Hematopoietic multipotent progenitor cell (in vitro differentiated cells): ENCODE measurements around the gene XKR8. TPM values are rescaled to one million over a fixed set of nuclear protein-coding genes. Genes with fewer than 3 reads are reported as not detected.
A peak's percentile ranks its signal among the peaks of the same experiment; 100 is the strongest.

Experiments
- DNase-seq, 3 donors: peaks; one replicate each; pipeline ENCODE4 v3.0.0-alpha.2; 2011 to 2015; ENCODE audit warnings: low read depth in 2 of 3, low spot score in 2 of 3
- total RNA-seq: library from RNA; depleted of rRNA; stranded (reverse); fragments of >200 nt; gene quantifications from one replicate; pipeline ENCODE4 v1.2.3, GENCODE V29; 2012

XKR8 gene
- total RNA-seq, result 5.7 TPM

DNA sequence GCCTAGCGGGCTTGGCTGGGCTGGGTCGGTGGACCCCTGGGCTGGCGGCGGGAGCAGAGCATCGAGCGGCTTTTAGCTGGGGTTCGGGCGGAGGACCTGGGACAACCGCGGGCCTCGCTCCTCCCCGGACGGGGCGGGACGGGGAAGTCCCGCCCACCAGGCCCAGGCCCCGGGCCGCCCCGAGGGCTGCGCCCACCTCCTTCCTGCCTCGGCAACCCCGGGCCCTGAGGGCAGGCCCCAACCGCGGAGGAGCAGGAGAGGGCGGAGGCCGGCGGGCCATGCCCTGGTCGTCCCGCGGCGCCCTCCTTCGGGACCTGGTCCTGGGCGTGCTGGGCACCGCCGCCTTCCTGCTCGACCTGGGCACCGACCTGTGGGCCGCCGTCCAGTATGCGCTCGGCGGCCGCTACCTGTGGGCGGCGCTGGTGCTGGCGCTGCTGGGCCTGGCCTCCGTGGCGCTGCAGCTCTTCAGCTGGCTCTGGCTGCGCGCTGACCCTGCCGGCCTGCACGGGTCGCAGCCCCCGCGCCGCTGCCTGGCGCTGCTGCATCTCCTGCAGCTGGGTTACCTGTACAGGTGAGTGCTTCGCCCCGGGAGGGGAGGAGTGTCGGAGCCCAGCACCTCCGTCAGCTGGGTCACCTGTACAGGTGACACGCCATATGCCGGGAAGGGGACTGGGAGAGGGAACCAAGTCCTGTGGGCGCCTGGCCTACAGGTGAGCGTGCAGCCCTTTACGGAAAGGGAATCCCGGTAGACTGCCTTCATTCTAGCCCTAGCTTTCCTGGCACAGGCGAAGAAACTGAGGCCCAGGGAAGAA, at the start of gene XKR8:
TSS of gene XKR8 (plus strand) at position 182 of the 812 bp plus-strand sequence. CDS start at position 279, 97 bp downstream.
- peak; percentile 67 to 90 (median 85) for DNase-seq

- no peak for DNase-seq
These were observed 47.3 kb upstream of the XKR8 start for GRCh38 chr1:27912429-27912828.

DNA sequence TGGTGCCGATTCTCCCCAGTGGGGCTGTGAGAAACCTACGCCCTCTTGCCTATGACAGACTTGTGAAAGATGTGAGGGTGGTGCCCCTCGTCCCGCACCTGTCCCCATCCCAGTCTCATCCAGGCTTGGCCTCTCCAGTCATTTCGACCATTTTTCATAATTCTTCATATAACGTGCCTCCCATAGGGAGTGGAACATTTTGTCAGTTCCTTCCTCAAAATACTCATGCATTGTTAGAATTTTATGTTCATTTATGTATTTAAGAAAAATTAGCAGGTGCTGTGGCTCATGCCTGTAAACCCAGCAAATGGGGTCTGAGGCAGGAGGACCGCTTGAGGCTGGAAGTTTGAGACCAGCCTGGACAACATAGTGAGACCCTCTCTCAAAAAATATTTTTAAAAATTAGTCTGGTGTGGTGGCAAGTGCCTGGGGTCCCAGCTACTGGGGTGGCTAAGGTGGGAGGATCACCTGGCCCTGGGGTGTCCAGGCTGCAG, 44.6 kb upstream of the XKR8 start:
- DNase-seq, result no peak

DNA sequence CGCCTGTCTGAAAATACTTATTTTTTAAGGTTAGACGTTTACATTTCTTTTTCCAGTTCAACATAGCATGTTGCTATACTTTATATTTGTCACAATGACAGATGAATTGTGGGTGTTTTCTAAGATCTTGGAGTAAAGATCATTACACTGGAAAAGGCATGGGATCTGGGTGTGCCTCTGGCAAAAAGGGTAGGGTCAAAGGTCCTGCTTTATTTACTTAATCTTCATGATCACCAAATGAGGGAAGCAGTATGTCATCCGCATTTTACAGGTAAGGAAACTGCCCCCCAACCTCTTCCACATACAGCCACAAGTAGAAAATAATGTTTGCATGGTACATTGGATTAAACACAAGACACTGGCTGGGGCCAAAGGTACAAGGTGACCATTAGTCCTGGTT, 37.5 kb upstream of the XKR8 start:
- no peak for DNase-seq

DNA sequence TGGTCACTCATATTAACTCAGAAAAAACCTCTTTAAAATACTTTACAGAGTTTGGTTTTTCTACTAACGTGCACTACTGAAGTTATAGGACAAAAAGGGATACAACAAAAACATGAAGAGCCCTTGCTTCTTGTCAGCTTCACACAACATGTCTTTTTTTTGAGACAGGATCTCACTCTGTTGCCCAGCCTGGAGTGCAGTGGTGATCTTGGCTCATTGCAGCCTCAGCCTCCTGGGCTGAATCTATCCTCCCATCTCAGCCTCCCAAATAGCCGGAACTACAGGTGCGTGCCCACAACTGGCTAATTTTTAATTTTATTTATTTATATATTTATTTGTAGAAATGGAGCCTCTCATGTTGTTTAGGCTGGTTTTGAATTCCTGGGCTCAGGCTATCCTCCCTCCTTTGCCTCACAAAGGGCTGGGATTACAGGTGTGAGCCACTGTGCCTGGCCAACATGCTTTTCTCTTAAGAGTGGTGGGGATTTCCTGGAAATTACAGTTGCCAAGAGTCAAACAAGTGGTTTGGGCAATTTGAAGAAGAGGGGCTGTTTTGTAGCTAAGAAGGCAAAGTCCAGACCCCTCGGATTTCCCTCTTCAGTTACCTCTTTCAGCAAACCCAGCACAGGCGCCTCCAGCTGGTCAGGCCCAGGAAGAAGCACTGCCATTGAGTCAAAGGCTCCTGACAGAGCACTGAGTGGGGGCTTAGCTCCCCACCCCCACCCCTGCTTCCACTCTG, 31.4 kb upstream of the XKR8 start:
- DNase-seq, result no peak

- no peak for DNase-seq
These were observed 28.6 kb upstream of the XKR8 start for GRCh38 chr1:27931184-27931583.

DNA sequence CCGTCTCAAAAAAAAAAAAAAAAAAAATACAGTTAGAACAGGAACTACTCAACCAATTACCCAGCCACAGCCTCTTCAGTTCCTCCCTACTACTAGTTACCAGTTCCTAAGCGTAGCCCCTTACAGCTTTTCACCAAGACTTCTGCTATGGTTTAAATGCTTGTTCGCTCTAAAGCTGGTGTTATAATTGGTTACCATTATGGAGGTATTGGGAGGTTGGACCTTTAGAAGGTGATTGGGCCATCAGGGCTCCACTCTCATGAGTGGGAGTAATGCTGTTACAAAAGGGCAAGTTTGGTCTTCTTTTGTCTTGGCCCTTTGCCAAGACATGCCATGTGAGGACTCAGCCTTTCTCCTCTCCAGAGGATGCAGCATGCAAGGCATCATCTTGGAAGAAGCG, 28.0 kb upstream of the XKR8 start:
- DNase-seq, result peak in 1 of 3 donors; percentile 35

DNA sequence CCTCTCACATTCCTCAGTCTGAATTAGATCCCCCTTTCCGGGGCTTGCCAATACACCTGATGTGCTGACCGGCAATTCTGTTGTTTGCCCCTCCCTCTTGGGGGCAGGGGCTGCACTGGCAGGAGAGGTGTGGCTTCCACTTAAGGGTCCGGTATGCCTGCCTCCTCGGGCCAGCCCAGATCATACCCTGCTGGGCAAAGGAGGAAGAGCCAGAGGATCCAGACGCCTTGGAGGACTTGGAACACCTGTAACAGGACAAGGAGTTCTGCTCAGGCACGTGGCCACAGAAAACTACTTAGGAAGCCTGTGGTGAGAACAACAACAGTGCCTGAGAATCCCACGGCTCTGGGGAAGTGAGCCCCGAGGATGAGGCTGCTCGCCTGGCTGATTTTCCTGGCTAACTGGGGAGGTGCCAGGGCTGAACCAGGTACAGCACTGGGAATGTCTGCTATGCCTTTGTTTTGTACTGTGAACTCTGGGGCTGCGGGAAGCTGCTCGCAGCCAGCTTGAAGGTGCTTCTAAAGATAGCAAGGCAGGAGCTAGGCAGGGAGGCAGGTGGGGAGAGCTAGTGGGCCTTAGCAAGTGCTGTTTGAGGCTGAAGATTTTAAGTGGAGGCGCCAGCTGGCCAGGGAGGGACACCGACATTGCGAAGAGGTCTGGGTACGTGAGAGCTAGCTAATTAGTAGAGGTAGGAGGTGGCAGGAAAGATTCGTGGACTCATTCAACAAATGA, 24.8 kb upstream of the XKR8 start, which contains the start of gene SMPDL3B:
TSS of gene SMPDL3B (plus strand) at position 183 of the 732 bp plus-strand sequence. CDS start at position 367, 184 bp downstream.
- peak in 1 of 3 donors; percentile 43 for DNase-seq

GRCh38 chr1:27935721-27936120, 24.1 kb upstream of the XKR8 start:
- no peak for DNase-seq

GRCh38 chr1:27936370-27936769, 23.4 kb upstream of the XKR8 start:
- no peak for DNase-seq

DNA sequence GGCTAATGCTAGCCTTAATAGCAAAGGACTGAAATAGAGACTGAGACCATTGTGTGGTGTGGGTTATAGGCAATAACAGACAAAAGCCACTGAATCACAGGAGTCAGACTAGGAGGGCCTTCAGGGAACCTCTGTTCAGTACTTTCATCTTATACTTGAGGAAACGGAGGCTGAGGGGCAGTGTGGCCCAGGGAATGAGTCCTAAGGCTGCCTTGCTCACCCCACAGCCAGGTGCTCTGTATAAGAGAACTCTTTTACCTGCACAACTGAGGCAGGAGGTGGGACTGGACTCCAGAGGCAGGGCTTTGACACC, 22.3 kb upstream of the XKR8 start:
- DNase-seq, result no peak

DNA sequence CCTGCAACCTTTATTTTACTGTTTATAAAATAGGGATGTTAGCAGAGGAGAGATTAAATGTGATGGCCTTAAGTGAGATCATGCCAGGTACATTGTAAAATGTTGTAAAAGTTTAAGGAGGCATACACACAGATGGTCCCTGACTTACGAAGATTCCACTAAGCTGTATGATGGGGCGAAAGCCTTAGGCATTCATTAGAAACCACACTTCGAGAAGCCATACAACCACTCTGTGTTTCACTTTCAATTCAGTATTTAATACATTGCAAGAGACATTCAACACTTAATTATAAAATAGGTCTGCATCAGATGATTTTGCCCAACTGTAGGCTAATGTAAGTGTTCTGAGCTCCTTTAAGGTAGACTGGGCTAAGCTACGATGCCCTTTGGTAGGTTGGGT, 21.3 kb upstream of the XKR8 start:
- DNase-seq, result no peak

GRCh38 chr1:27940297-27940696, 19.5 kb upstream of the XKR8 start:
- DNase-seq, result peak; percentile 50 to 87 (median 72)

- DNase-seq, result no peak
These were observed 18.8 kb upstream of the XKR8 start for GRCh38 chr1:27940870-27941560.

DNA sequence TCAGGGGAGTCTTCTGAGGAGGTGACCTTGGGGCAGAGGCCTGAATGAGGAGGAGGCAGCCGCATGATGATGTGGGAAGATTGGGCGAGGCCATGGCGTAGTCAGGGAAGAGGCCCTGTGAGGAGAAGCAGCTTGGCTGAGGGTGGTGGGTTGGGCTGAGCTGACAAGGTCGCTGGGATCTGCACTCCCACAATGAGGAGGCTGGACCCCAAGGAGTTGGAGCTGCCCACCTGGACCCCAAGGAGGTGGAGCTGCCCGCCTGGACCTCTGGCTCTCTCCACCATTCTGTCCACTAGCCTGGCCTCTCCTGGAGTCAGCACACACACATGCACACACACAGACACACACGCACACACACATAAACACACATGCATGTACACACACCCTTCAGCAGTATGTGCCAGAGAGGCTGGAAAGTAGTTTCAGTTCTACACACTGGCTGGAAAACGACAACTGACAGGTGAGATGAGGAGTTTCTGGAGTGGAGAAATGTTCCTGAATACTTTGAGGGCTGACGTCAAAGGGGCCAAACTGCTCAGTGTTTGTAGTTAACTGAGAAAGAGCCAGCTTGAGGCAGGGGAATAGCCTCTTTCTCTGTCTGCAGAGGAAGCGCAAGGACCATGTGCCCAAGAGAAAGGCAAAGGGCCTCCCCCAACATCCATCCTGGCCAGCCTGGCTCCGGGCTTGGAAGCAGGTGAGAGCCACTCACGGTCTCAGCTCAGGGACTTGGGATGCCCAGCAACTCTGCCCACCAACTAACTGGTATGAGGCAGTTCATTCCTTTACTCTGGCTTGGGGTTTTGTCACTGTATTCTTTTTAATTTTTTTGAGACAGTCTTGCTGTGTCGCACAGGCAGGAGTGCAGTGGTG, 17.9 kb upstream of the XKR8 start:
- DNase-seq, result no peak

DNA sequence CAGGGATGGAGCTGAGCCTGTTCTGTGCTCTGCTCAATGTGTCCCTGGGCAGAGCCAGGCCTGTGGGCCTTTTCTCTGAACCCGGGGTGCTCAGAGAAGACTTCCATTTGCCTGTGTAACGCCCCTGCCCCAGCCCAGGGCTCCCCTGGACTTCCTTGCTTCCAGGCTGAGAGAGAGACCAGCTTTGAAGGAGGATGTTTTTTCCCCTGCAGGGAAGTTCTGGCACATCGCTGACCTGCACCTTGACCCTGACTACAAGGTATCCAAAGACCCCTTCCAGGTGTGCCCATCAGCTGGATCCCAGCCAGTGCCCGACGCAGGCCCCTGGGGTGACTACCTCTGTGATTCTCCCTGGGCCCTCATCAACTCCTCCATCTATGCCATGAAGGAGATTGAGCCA, 14.8 kb upstream of the XKR8 start:
- DNase-seq, result no peak

DNA sequence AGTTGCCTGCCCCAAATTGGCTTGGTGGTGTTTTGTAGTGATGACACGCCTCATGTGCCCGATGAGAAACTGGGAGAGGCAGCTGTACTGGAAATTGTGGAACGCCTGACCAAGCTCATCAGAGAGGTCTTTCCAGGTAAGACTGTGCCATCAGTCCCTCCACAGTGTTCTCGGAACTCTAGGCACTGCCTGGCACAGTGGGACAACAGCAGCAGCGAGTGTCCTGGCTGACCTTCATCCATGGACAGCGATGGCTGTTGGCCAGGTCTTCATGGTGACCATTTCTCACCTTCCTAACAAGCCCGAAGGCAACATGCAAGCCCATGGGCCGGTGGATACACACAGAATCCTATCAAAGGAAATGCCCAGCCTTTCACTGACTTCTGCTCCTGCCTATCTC, 10.7 kb upstream of the XKR8 start:
- no peak for DNase-seq

DNA sequence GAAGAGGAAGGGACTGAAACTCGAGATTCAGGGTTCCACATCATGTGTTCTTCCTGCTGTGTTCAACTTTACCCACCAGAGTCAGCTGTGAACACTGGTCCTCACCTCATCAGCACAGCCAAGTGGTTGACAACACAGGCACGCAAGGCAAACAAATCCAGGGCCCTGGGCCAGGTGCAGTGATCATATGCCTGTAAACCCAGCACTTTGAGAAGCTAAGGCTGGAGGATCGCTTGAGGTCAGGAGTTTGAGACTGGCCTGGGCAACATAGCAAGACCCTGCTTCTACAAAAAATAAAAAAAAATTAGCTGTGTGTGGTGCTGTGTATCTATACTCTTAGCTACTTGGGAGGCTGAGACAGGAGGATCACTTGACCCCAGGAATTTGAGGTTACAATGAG, 8.4 kb upstream of the XKR8 start:
- DNase-seq, result no peak

- DNase-seq, result no peak
These were observed 7.6 kb upstream of the XKR8 start for GRCh38 chr1:27952147-27952546.

- no peak for DNase-seq
These were observed 5.6 kb upstream of the XKR8 start for GRCh38 chr1:27954186-27954585.
